Measurements from ENCODE around the gene LMNA. TPM values are rescaled to one million over a fixed set of nuclear protein-coding genes. Genes with fewer than 3 reads are reported as not detected.
A peak's percentile ranks its signal among the peaks of the same experiment; 100 is the strongest.

Gene LMNA
- total and polyA plus RNA-seq, 10 of the 15 experiments (the other 5 are each of a cell fraction or from before 2014, with no cell fraction given), result 0.42 to 334 (median 81.1) TPM

DNA sequence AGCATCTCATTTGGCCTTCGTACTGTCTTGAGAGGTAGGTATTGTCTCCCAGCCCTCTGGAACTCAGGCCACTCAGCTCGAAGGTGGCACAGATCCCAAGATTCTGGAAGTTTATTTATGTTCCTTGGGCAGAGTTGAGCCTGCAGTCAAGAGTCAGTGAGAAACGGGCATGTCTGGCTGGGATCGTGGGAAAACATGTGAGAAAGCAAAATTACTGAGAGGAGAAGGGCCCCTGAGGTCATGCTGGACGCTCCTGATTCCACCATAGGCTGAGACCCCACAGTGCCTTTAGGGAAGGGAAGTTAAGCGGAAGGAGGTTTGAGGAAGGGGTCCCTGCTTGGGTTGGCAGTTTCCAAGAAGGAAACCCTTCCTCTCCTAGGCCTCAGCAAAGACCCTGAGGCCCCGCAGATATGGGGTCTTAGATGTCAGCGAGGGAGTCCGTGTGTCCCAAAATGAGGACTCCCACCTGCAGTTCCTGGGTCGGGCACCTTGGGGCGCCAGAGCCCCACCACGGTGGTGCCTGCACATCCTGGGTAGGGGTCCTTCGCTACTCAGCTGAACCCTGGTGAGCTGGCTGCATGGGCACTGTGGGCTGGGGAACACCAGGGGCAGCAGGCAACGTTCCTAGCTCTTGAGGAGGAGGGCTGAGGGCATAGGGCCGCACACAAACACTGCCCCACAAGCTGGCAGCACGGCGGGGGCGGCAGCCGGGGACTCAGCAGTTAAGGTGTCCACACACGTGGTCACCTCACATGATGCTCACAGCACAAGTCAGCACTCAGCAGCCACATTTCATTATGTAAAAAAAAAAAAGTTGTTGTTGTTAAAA is 26.6 kb downstream of the LMNA start (continued):
- TF ChIP-seq, protein P1, sequence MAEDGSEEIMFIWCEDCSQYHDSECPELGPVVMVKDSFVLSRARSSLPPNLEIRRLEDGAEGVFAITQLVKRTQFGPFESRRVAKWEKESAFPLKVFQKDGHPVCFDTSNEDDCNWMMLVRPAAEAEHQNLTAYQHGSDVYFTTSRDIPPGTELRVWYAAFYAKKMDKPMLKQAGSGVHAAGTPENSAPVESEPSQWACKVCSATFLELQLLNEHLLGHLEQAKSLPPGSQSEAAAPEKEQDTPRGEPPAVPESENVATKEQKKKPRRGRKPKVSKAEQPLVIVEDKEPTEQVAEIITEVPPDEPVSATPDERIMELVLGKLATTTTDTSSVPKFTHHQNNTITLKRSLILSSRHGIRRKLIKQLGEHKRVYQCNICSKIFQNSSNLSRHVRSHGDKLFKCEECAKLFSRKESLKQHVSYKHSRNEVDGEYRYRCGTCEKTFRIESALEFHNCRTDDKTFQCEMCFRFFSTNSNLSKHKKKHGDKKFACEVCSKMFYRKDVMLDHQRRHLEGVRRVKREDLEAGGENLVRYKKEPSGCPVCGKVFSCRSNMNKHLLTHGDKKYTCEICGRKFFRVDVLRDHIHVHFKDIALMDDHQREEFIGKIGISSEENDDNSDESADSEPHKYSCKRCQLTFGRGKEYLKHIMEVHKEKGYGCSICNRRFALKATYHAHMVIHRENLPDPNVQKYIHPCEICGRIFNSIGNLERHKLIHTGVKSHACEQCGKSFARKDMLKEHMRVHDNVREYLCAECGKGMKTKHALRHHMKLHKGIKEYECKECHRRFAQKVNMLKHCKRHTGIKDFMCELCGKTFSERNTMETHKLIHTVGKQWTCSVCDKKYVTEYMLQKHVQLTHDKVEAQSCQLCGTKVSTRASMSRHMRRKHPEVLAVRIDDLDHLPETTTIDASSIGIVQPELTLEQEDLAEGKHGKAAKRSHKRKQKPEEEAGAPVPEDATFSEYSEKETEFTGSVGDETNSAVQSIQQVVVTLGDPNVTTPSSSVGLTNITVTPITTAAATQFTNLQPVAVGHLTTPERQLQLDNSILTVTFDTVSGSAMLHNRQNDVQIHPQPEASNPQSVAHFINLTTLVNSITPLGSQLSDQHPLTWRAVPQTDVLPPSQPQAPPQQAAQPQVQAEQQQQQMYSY (CRISPR knock-in tag; IDR thresholded peaks at IDR 0.05), result no peak
- no peak for TF ChIP-seq POLR2AphosphoS2 (IDR thresholded peaks at IDR 0.05; ENCODE audit: low read depth, low read length)
- TF ChIP-seq, protein P2, sequence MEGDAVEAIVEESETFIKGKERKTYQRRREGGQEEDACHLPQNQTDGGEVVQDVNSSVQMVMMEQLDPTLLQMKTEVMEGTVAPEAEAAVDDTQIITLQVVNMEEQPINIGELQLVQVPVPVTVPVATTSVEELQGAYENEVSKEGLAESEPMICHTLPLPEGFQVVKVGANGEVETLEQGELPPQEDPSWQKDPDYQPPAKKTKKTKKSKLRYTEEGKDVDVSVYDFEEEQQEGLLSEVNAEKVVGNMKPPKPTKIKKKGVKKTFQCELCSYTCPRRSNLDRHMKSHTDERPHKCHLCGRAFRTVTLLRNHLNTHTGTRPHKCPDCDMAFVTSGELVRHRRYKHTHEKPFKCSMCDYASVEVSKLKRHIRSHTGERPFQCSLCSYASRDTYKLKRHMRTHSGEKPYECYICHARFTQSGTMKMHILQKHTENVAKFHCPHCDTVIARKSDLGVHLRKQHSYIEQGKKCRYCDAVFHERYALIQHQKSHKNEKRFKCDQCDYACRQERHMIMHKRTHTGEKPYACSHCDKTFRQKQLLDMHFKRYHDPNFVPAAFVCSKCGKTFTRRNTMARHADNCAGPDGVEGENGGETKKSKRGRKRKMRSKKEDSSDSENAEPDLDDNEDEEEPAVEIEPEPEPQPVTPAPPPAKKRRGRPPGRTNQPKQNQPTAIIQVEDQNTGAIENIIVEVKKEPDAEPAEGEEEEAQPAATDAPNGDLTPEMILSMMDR (IDR thresholded peaks at IDR 0.05 in 2 of 3, conservative IDR thresholded peaks at IDR 0.05 in 1 of 3; ENCODE audit: control insufficient read depth in 2 of 3, extremely low read depth in 1 of 3, insufficient read depth in 1 of 3, low read depth in 3 of 3, low read length in 3 of 3), result peak; percentile 60 to 80 (median 79)
- peak; percentile 66 for TF ChIP-seq SMC3 (IDR thresholded peaks at IDR 0.05; ENCODE audit: borderline replicate concordance, low read length)
- TF ChIP-seq EGR1 (IDR thresholded peaks at IDR 0.05; ENCODE audit: borderline replicate concordance in 1 of 2, low read depth in 2 of 2, low read length in 2 of 2), result no peak
- TF ChIP-seq CHD2 (IDR thresholded peaks at IDR 0.05; ENCODE audit: borderline replicate concordance, low read depth, low read length), result no peak
- no peak for TF ChIP-seq NFYA (IDR thresholded peaks at IDR 0.05; ENCODE audit: borderline replicate concordance, low read depth, low read length)
- TF ChIP-seq, protein P3, sequence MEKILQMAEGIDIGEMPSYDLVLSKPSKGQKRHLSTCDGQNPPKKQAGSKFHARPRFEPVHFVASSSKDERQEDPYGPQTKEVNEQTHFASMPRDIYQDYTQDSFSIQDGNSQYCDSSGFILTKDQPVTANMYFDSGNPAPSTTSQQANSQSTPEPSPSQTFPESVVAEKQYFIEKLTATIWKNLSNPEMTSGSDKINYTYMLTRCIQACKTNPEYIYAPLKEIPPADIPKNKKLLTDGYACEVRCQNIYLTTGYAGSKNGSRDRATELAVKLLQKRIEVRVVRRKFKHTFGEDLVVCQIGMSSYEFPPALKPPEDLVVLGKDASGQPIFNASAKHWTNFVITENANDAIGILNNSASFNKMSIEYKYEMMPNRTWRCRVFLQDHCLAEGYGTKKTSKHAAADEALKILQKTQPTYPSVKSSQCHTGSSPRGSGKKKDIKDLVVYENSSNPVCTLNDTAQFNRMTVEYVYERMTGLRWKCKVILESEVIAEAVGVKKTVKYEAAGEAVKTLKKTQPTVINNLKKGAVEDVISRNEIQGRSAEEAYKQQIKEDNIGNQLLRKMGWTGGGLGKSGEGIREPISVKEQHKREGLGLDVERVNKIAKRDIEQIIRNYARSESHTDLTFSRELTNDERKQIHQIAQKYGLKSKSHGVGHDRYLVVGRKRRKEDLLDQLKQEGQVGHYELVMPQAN (conservative IDR thresholded peaks at IDR 0.05), result no peak
- no peak for TF ChIP-seq ZNF207 (IDR thresholded peaks at IDR 0.05; ENCODE audit: borderline replicate concordance)
- TF ChIP-seq, protein P4, sequence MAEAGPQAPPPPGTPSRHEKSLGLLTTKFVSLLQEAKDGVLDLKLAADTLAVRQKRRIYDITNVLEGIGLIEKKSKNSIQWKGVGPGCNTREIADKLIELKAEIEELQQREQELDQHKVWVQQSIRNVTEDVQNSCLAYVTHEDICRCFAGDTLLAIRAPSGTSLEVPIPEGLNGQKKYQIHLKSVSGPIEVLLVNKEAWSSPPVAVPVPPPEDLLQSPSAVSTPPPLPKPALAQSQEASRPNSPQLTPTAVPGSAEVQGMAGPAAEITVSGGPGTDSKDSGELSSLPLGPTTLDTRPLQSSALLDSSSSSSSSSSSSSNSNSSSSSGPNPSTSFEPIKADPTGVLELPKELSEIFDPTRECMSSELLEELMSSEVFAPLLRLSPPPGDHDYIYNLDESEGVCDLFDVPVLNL (IDR thresholded peaks at IDR 0.05; ENCODE audit: low read depth, low read length), result no peak
- TF ChIP-seq, protein P5, sequence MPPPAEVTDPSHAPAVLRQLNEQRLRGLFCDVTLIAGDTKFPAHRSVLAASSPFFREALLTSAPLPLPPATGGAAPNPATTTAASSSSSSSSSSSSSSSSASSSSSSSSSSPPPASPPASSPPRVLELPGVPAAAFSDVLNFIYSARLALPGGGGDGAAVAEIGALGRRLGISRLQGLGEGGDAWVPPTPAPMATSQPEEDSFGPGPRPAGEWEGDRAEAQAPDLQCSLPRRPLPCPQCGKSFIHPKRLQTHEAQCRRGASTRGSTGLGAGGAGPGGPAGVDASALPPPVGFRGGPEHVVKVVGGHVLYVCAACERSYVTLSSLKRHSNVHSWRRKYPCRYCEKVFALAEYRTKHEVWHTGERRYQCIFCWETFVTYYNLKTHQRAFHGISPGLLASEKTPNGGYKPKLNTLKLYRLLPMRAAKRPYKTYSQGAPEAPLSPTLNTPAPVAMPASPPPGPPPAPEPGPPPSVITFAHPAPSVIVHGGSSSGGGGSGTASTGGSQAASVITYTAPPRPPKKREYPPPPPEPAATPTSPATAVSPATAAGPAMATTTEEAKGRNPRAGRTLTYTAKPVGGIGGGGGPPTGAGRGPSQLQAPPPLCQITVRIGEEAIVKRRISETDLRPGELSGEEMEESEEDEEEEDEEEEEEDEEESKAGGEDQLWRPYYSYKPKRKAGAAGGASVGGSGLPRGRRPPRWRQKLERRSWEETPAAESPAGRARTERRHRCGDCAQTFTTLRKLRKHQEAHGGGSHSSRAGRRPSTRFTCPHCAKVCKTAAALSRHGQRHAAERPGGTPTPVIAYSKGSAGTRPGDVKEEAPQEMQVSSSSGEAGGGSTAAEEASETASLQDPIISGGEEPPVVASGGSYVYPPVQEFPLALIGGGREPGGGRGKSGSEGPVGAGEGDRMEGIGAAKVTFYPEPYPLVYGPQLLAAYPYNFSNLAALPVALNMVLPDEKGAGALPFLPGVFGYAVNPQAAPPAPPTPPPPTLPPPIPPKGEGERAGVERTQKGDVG (CRISPR knock-in tag; IDR thresholded peaks at IDR 0.05), result no peak
- no peak for TF ChIP-seq RUNX3 (IDR thresholded peaks at IDR 0.05; ENCODE audit: low read length)
- no peak for TF ChIP-seq TCF7 (IDR thresholded peaks at IDR 0.05; ENCODE audit: borderline replicate concordance)

All from GM12878 (cell line).